OCI-LY7 (cell line): Measurements from ENCODE around the gene ARPC1B.

Source experiments
- EZH2phosphoT487 ChIP-seq: fragments of 200-600 bp; sonication (generic); IDR thresholded peaks from 2 replicates; pipeline ENCODE4 v1.6.1; 2018; ENCODE audit warnings: low read depth, borderline replicate concordance, mild to moderate bottlenecking, mixed run types, antibody characterized with exemption, low read length, moderate library complexity, mixed read lengths
- TF ChIP-seq, protein P1 (sequence below): fragments of 200-600 bp; sonication (generic); conservative IDR thresholded peaks from 2 replicates; pipeline ENCODE4 v1.5.1; 2014; ENCODE audit warnings: mild to moderate bottlenecking, antibody characterized with exemption, low read length, moderate library complexity, mixed read lengths

DNA sequence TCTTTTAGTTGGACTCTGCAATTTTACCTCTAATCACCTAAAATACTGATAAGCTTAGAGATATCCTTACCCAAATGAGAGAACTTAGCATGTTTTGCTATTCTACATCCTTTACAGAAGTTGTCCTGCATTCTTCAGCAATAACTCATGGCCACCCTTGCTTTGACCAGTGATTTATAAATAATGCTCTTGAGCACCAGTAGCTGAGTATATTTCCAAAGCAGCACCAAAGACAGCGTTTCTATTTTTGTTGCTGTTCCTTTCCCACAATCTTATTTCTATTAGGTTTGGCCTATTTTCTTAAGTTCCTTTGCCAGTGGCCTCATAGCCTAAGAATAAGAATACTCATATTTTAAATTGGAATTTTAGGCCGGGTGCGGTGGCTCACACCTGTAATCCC lies 33.9 kb upstream of the ARPC1B start:
- TF ChIP-seq, protein P1, sequence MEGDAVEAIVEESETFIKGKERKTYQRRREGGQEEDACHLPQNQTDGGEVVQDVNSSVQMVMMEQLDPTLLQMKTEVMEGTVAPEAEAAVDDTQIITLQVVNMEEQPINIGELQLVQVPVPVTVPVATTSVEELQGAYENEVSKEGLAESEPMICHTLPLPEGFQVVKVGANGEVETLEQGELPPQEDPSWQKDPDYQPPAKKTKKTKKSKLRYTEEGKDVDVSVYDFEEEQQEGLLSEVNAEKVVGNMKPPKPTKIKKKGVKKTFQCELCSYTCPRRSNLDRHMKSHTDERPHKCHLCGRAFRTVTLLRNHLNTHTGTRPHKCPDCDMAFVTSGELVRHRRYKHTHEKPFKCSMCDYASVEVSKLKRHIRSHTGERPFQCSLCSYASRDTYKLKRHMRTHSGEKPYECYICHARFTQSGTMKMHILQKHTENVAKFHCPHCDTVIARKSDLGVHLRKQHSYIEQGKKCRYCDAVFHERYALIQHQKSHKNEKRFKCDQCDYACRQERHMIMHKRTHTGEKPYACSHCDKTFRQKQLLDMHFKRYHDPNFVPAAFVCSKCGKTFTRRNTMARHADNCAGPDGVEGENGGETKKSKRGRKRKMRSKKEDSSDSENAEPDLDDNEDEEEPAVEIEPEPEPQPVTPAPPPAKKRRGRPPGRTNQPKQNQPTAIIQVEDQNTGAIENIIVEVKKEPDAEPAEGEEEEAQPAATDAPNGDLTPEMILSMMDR = no peak
- no peak for TF ChIP-seq EZH2phosphoT487
